Large intestine (tissue), 3 donors: ENCODE results near the gene CCDC148. TPM values are rescaled to one million over a fixed set of nuclear protein-coding genes. Genes with fewer than 3 reads are reported as not detected.
"Not testable (repeated sequence)": the region's sequence is repeated elsewhere in the genome, so short reads cannot be mapped to it uniquely, and the experiment has no call there.

Source experiments
- DNase-seq, 2 donors: peaks; one replicate each; pipeline versions ENCODE4 v3.0.0 to v3.0.0-alpha.2; 2013
- H3K27ac ChIP-seq: one replicate; pipeline ENCODE4 v1.5.1; 2013; ENCODE audit warnings: low read length
- H3K27me3 ChIP-seq: 2 replicates; pipeline ENCODE4 v1.6.1; 2013; ENCODE audit warnings: low read length; ENCODE audit not compliant: control insufficient read depth, insufficient read depth
- H3K36me3 ChIP-seq: 2 replicates; pipeline ENCODE4 v1.6.1; 2013; ENCODE audit warnings: low read length; ENCODE audit not compliant: control insufficient read depth, insufficient read depth
- H3K4me1 ChIP-seq: one replicate; pipeline ENCODE4 v1.6.1; 2013; ENCODE audit warnings: low read length; ENCODE audit not compliant: control insufficient read depth, insufficient read depth
- H3K4me3 ChIP-seq: one replicate; pipeline ENCODE4 v1.5.1; 2013; ENCODE audit warnings: low read length
- H3K9me3 ChIP-seq: one replicate; pipeline ENCODE4 v1.6.1; 2013; ENCODE audit warnings: mild to moderate bottlenecking, low read depth, low read length, moderate library complexity; ENCODE audit not compliant: control insufficient read depth
- WGBS: methylation state at CpG from one replicate; pipeline ENCODE4 v1.1.5; 2013; ENCODE audit warnings: low lambda C conversion rate; ENCODE audit not compliant: insufficient coverage; 5-methylcytosine and 5-hydroxymethylcytosine counted together
- polyA plus RNA-seq: library from polyadenylated mRNA; unstranded; fragments of 120-200 nt; gene quantifications from one replicate; pipeline ENCODE4 v1.2.1, GENCODE V29; 2013

The CCDC148 gene
- polyA plus RNA-seq, 1 donor, result 0.61 TPM

- WGBS, result no CpG with 5 or more reads among the region's 13 CpGs
- H3K27me3 ChIP-seq, result not testable (repeated sequence)
Observed at GRCh38 chr2:158433716-158434115, 22.8 kb downstream of the CCDC148 start.

GRCh38 chr2:158432117-158432516, 24.4 kb downstream of the CCDC148 start:
- Histone ChIP-seq H3K36me3 (no peaks in the 10 kb centered on the region), H3K4me3 (no peak overlapping the region), H3K27me3 (no peaks in the 10 kb centered on the region), H3K27ac (no peak overlapping the region), H3K4me1 (no peaks in the 10 kb centered on the region), H3K9me3 (peaks cover 7% of the 10 kb centered on the region)
- no peak for DNase-seq

More at GRCh38 chr2:158433716-158434115, 22.8 kb downstream of the CCDC148 start:
- H3K27ac ChIP-seq, H3K9me3 ChIP-seq, H3K36me3 ChIP-seq, DNase-seq, H3K4me1 ChIP-seq, H3K4me3 ChIP-seq: not testable (repeated sequence)

- WGBS, result no CpG with 5 or more reads among the region's 1 CpG
- no peaks in the 10 kb centered on the region for H3K36me3 ChIP-seq
- H3K4me1 ChIP-seq, result no peaks in the 10 kb centered on the region
- H3K27ac ChIP-seq, result no peak overlapping the region
- DNase-seq, result no peak
- H3K27me3 ChIP-seq, result no peaks in the 10 kb centered on the region
- H3K9me3 ChIP-seq, result peaks cover 23% of the 10 kb centered on the region
- H3K4me3 ChIP-seq, result no peak overlapping the region
Observed at GRCh38 chr2:158414538-158414937, 42.0 kb downstream of the CCDC148 start.

- H3K9me3 ChIP-seq, result peaks cover 23% of the 10 kb centered on the region
- no peaks in the 10 kb centered on the region for H3K27me3 ChIP-seq
- 86% methylated on average over 1 of the region's 2 CpGs for WGBS
- no peaks in the 10 kb centered on the region for H3K36me3 ChIP-seq
- no peaks in the 10 kb centered on the region for H3K4me1 ChIP-seq
- no peak overlapping the region for H3K4me3 ChIP-seq
- H3K27ac ChIP-seq, result no peak overlapping the region
- no peak for DNase-seq
Observed at GRCh38 chr2:158413581-158413980, 43.0 kb downstream of the CCDC148 start.

GRCh38 chr2:158412206-158412605, 44.3 kb downstream of the CCDC148 start:
- DNase-seq, result no peak
- H3K4me1 ChIP-seq, result no peaks in the 10 kb centered on the region
- WGBS, result 17% methylated on average over 1 of the region's 3 CpGs
- H3K27ac ChIP-seq, result no peak overlapping the region
- peaks cover 23% of the 10 kb centered on the region for H3K9me3 ChIP-seq
- no peaks in the 10 kb centered on the region for H3K36me3 ChIP-seq
- no peak overlapping the region for H3K4me3 ChIP-seq
- no peaks in the 10 kb centered on the region for H3K27me3 ChIP-seq

- Histone ChIP-seq H3K9me3 (peaks cover 23% of the 10 kb centered on the region), H3K4me3 (no peak overlapping the region), H3K27me3 (no peaks in the 10 kb centered on the region), H3K36me3 (no peaks in the 10 kb centered on the region), H3K27ac (no peak overlapping the region), H3K4me1 (no peaks in the 10 kb centered on the region)
- no peak for DNase-seq
Observed at GRCh38 chr2:158411748-158412147, 44.8 kb downstream of the CCDC148 start.

GRCh38 chr2:158410132-158410531, 46.4 kb downstream of the CCDC148 start:
- Histone ChIP-seq H3K27me3 (no peaks in the 10 kb centered on the region), H3K4me3 (no peak overlapping the region), H3K27ac (no peak overlapping the region), H3K36me3 (no peaks in the 10 kb centered on the region), H3K4me1 (no peaks in the 10 kb centered on the region), H3K9me3 (peaks cover 12% of the 10 kb centered on the region)
- WGBS, result no CpG with 5 or more reads among the region's 1 CpG
- DNase-seq, result no peak

GRCh38 chr2:158407031-158407430, 49.5 kb downstream of the CCDC148 start:
- Histone ChIP-seq H3K9me3 (peaks cover 12% of the 10 kb centered on the region), H3K36me3 (no peaks in the 10 kb centered on the region), H3K4me3 (no peak overlapping the region)

GRCh38 chr2:158405341-158405740, 51.2 kb downstream of the CCDC148 start:
- H3K4me3 ChIP-seq, result no peak overlapping the region
- no peaks in the 10 kb centered on the region for H3K27me3 ChIP-seq
- peaks cover 4% of the 10 kb centered on the region for H3K9me3 ChIP-seq
- no peaks in the 10 kb centered on the region for H3K4me1 ChIP-seq
- no peak overlapping the region for H3K27ac ChIP-seq
- WGBS, result 96% methylated on average over 3 of the region's 3 CpGs
- H3K36me3 ChIP-seq, result no peaks in the 10 kb centered on the region
- no peak for DNase-seq

More at GRCh38 chr2:158407031-158407430, 49.5 kb downstream of the CCDC148 start:
- Histone ChIP-seq H3K4me1 (no peaks in the 10 kb centered on the region), H3K27me3 (no peaks in the 10 kb centered on the region), H3K27ac (no peak overlapping the region)
- DNase-seq, result no peak
- WGBS, result 90% methylated on average over 3 of the region's 3 CpGs

- no CpG with 5 or more reads among the region's 1 CpG for whole genome bisulfite sequencing
- DNase-seq, result no peak
- Histone ChIP-seq H3K9me3 (no peaks in the 10 kb centered on the region), H3K27ac (no peak overlapping the region), H3K36me3 (no peaks in the 10 kb centered on the region), H3K4me3 (no peak overlapping the region), H3K27me3 (no peaks in the 10 kb centered on the region), H3K4me1 (no peaks in the 10 kb centered on the region)
Observed at GRCh38 chr2:158403237-158403636, 53.3 kb downstream of the CCDC148 start.

- 70% methylated on average over 2 of the region's 2 CpGs for WGBS
- H3K9me3 ChIP-seq, result no peaks in the 10 kb centered on the region
- no peak for DNase-seq
- H3K27ac ChIP-seq, result no peak overlapping the region
- no peaks in the 10 kb centered on the region for H3K27me3 ChIP-seq
- no peak overlapping the region for H3K4me3 ChIP-seq
- no peaks in the 10 kb centered on the region for H3K36me3 ChIP-seq
- no peaks in the 10 kb centered on the region for H3K4me1 ChIP-seq
Observed at GRCh38 chr2:158402665-158403064, 53.9 kb downstream of the CCDC148 start.
